K562 (cell line): ENCODE results near the gene PLSCR5. TPM values are rescaled to one million over a fixed set of nuclear protein-coding genes. Genes with fewer than 3 reads are reported as not detected.

Experiments used
- MTA1 ChIP-seq: fragments of 450-650 bp; IDR thresholded peaks from 2 replicates; pipeline ENCODE4 v1.6.1; 2017; ENCODE audit warnings: borderline replicate concordance
- PML ChIP-seq: IDR thresholded peaks from 2 replicates; pipeline ENCODE4 v1.6.1; 2012; ENCODE audit warnings: low read length, inconsistent platforms
- POLR3G ChIP-seq: IDR thresholded peaks from 2 replicates; pipeline ENCODE4 v1.6.1; 2011; ENCODE audit not compliant: insufficient read length, insufficient replicate concordance; ENCODE audit errors: extremely low read depth
- SMARCA4 ChIP-seq: fragments of 450-650 bp; IDR thresholded peaks from 2 replicates; pipeline ENCODE4 v1.6.1; 2016
- TAF9B ChIP-seq: fragments of 450-650 bp; IDR thresholded peaks from 2 replicates; pipeline ENCODE4 v1.6.1; 2018; ENCODE audit warnings: mild to moderate bottlenecking; ENCODE audit not compliant: partially characterized antibody
- polyA plus RNA-seq, 8 experiments: library from polyadenylated mRNA; depleted of rRNA in 4 of 8; stranded (reverse) in 5 of 8; unstranded in 3 of 8; fragments of >200 nt; fragmentation: Nextera tagmentation in 2 of 8; fragmentation: Illumina TruSeq in 1 of 8; extraction: Ambion mirVana in 2 of 8; extraction: Trizol in 1 of 8; gene quantifications; 2 replicates each; pipeline versions ENCODE4 v1.2.1 to v1.2.3, GENCODE V29; 2011 to 2014; ENCODE audit warnings: inconsistent platforms in 1 of 8, missing spikeins in 1 of 8
- total RNA-seq, 7 experiments: library from RNA; depleted of rRNA in 6 of 7; stranded (reverse); fragments of >200 nt in 6 of 7; fragmentation: Illumina TruSeq in 2 of 7; extraction: Trizol in 2 of 7; gene quantifications; 2 replicates each; pipeline versions ENCODE4 v1.2.1 to v1.2.3, GENCODE V29; 2011 to 2021; ENCODE audit warnings: low replicate concordance in 1 of 7
- TF ChIP-seq, protein P1 (sequence below): IDR thresholded peaks from 2 replicates; pipeline ENCODE4 v1.6.1; 2016; ENCODE audit warnings: missing genetic modification characterization, missing compliant biosample characterization
- TF ChIP-seq, protein P2 (sequence below): fragments of 450-650 bp; conservative IDR thresholded peaks from 2 replicates; pipeline ENCODE4 v1.6.1; 2016; ENCODE audit warnings: missing genetic modification characterization, low read depth, mild to moderate bottlenecking, control low read depth, missing compliant biosample characterization

Gene PLSCR5
- total and polyA plus RNA-seq, 9 of the 15 experiments (the other 6 are each of a cell fraction or from before 2014, with no cell fraction given): not detected

DNA sequence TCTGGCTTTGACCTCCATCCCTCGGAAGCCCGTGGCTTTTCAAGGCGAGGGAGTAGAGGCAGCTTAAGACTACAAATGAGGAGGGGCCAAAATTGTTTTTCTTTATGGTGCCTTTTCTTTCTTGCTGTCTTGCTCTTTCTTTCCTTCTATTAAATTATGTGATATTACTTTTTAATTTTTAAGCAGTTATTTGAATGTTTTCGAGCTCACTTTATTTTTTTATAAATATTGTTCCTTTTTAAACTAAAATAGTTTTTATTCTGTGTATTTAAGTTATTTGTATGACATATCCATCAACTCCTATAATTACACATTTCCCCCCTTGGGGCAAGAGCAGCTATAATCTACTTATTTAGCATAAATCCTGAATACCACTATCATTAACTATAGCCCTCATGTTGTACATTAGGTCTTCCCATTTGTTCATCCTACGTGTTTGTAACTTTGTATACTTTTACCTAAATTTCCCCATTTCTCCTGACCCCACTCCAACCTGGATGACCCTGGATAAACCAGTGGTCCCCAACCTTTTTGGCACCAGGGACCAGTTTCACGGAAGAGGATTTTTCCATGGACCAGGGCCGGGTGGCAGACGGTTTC lies 60.1 kb downstream of the PLSCR5 start (continued):
- 0 out of 2 replicates have a peak, but pooled peaks have one; percentile 22 for TF ChIP-seq SMARCA4
- TF ChIP-seq, protein P1, sequence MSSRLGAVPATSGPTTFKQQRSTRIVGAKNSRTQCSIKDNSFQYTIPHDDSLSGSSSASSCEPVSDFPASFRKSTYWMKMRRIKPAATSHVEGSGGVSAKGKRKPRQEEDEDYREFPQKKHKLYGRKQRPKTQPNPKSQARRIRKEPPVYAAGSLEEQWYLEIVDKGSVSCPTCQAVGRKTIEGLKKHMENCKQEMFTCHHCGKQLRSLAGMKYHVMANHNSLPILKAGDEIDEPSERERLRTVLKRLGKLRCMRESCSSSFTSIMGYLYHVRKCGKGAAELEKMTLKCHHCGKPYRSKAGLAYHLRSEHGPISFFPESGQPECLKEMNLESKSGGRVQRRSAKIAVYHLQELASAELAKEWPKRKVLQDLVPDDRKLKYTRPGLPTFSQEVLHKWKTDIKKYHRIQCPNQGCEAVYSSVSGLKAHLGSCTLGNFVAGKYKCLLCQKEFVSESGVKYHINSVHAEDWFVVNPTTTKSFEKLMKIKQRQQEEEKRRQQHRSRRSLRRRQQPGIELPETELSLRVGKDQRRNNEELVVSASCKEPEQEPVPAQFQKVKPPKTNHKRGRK (tag): peak; percentile 76
- TF ChIP-seq TAF9B: peak; percentile 10
- no peak for TF ChIP-seq PML
- TF ChIP-seq POLR3G: no peak
- peak; percentile 31; the same call in 1 of the 2 replicates for TF ChIP-seq MTA1
- TF ChIP-seq, protein P2, sequence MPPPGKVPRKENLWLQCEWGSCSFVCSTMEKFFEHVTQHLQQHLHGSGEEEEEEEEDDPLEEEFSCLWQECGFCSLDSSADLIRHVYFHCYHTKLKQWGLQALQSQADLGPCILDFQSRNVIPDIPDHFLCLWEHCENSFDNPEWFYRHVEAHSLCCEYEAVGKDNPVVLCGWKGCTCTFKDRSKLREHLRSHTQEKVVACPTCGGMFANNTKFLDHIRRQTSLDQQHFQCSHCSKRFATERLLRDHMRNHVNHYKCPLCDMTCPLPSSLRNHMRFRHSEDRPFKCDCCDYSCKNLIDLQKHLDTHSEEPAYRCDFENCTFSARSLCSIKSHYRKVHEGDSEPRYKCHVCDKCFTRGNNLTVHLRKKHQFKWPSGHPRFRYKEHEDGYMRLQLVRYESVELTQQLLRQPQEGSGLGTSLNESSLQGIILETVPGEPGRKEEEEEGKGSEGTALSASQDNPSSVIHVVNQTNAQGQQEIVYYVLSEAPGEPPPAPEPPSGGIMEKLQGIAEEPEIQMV (tag): 0 out of 2 replicates have a peak, but pooled peaks have one; percentile 37
- TF ChIP-seq, all 486 proteins: peak for 9
